Loucy (cell line): ENCODE results near the gene AIFM2.
"Not testable (repeated sequence)": the region's sequence is repeated elsewhere in the genome, so short reads cannot be mapped to it uniquely, and the experiment has no call there.

Experiments
- H2AFZ ChIP-seq: fragments of 200-600 bp; sonication (generic); 2 replicates; pipeline ENCODE4 v1.6.0; 2016; ENCODE audit warnings: antibody characterized with exemption, mild to moderate bottlenecking, low read length, moderate library complexity
- H3F3A ChIP-seq: fragments of 200-600 bp; 2 replicates; pipeline ENCODE4 v1.6.0; 2016; ENCODE audit warnings: antibody characterized with exemption, low read depth, mild to moderate bottlenecking
- H3K27me3 ChIP-seq: fragments of 200-600 bp; sonication (generic); 2 replicates; pipeline ENCODE4 v1.6.1; 2014; ENCODE audit warnings: low read length, mild to moderate bottlenecking; ENCODE audit not compliant: insufficient read depth, poor library complexity, severe bottlenecking
- H3K36me3 ChIP-seq: fragments of 200-600 bp; sonication (generic); 2 replicates; pipeline ENCODE4 v1.6.1; 2016; ENCODE audit warnings: low read length; ENCODE audit not compliant: insufficient read depth
- H3K4me1 ChIP-seq: fragments of 200-600 bp; sonication (generic); 2 replicates; pipeline ENCODE4 v1.5.1; 2014; ENCODE audit warnings: low read length, mild to moderate bottlenecking; ENCODE audit not compliant: insufficient read depth, poor library complexity, severe bottlenecking
- H3K4me2 ChIP-seq: fragments of 200-600 bp; sonication (generic); 2 replicates; pipeline ENCODE4 v1.6.0; 2014; ENCODE audit warnings: antibody characterized with exemption, low read length, low read depth, mild to moderate bottlenecking; ENCODE audit not compliant: poor library complexity, severe bottlenecking
- H3K4me3 ChIP-seq: fragments of 200-600 bp; sonication (generic); 2 replicates; pipeline ENCODE4 v1.5.1; 2014; ENCODE audit warnings: low read length, mild to moderate bottlenecking, mixed read lengths; ENCODE audit not compliant: poor library complexity, severe bottlenecking
- H3K79me2 ChIP-seq: fragments of 200-600 bp; sonication (generic); 2 replicates; pipeline ENCODE4 v1.6.1; 2014; ENCODE audit warnings: low read length; ENCODE audit not compliant: insufficient read depth
- H3K9ac ChIP-seq: fragments of 200-600 bp; sonication (generic); 2 replicates; pipeline ENCODE4 v1.6.0; 2014; ENCODE audit warnings: mild to moderate bottlenecking, low read depth, low read length, moderate library complexity; ENCODE audit not compliant: poor library complexity, severe bottlenecking
- H3K9me2 ChIP-seq: fragments of 200-600 bp; sonication (generic); replicated peaks from 2 replicates; pipeline ENCODE4 v1.6.1; 2016; ENCODE audit warnings: low read depth, low read length, mixed read lengths
- H3K9me3 ChIP-seq: fragments of 200-600 bp; sonication (generic); 2 replicates; pipeline ENCODE4 v1.6.1; 2014; ENCODE audit warnings: mild to moderate bottlenecking, antibody characterized with exemption, low read length, low read depth; ENCODE audit not compliant: insufficient read depth
- H4K20me1 ChIP-seq: fragments of 200-600 bp; sonication (generic); 2 replicates; pipeline ENCODE4 v1.6.0; 2014; ENCODE audit warnings: antibody characterized with exemption, low read length, mild to moderate bottlenecking; ENCODE audit not compliant: insufficient read depth, poor library complexity, severe bottlenecking
- CTCF ChIP-seq: fragments of 200-600 bp; sonication (generic); conservative IDR thresholded peaks from 2 replicates; pipeline ENCODE4 v1.5.1; 2014; ENCODE audit warnings: mild to moderate bottlenecking, antibody characterized with exemption, low read length
- EZH2phosphoT487 ChIP-seq: fragments of 200-600 bp; IDR thresholded peaks from 2 replicates; pipeline ENCODE4 v1.6.1; 2018; ENCODE audit warnings: antibody characterized with exemption, mild to moderate bottlenecking, moderate library complexity, borderline replicate concordance

AIFM2 gene

GRCh38 chr10:70124415-70124814 is 8.2 kb downstream of the AIFM2 start:
- Histone ChIP-seq H3K9me2 (no peaks in the 10 kb centered on the region), H3K9me3 (no peaks in the 10 kb centered on the region), H3K27me3 (no peaks in the 10 kb centered on the region), H2AFZ (no peak overlapping the region), H3F3A (no peaks in the 10 kb centered on the region), H4K20me1 (no peaks in the 10 kb centered on the region), H3K79me2 (no peaks in the 10 kb centered on the region), H3K4me2 (no peak overlapping the region), H3K4me1 (peaks cover 19% of the 10 kb centered on the region), H3K4me3 (no peak overlapping the region), H3K9ac (no peak overlapping the region), H3K36me3 (no peaks in the 10 kb centered on the region)
- TF ChIP-seq EZH2phosphoT487 (no peak), CTCF (no peak)

- Histone ChIP-seq H3K9me2 (no peaks in the 10 kb centered on the region), H3K9ac (no peak overlapping the region), H3K4me1 (peaks cover 19% of the 10 kb centered on the region), H4K20me1 (no peaks in the 10 kb centered on the region), H3K4me2 (no peak overlapping the region), H3F3A (no peaks in the 10 kb centered on the region), H3K27me3 (no peaks in the 10 kb centered on the region), H3K36me3 (no peaks in the 10 kb centered on the region), H2AFZ (no peak overlapping the region), H3K9me3 (no peaks in the 10 kb centered on the region), H3K4me3 (no peak overlapping the region), H3K79me2 (no peaks in the 10 kb centered on the region)
- no peak for TF ChIP-seq CTCF
- no peak for TF ChIP-seq EZH2phosphoT487
Observed at GRCh38 chr10:70123817-70124216, 8.8 kb downstream of the AIFM2 start.

- H3F3A ChIP-seq, H3K9me2 ChIP-seq, H3K4me3 ChIP-seq, H4K20me1 ChIP-seq, H3K36me3 ChIP-seq, H3K4me2 ChIP-seq, H3K27me3 ChIP-seq, H3K9me3 ChIP-seq, H3K79me2 ChIP-seq, H2AFZ ChIP-seq, H3K9ac ChIP-seq: not testable (repeated sequence)
- H3K4me1 ChIP-seq, result peaks cover 19% of the 10 kb centered on the region
Observed at GRCh38 chr10:70123166-70123565, 9.5 kb downstream of the AIFM2 start.

- no peaks in the 10 kb centered on the region for H3K27me3 ChIP-seq
- no peak overlapping the region for H3K9ac ChIP-seq
- no peak overlapping the region for H2AFZ ChIP-seq
- no peak overlapping the region for H3K4me2 ChIP-seq
- no peak overlapping the region for H3K4me3 ChIP-seq
- H4K20me1 ChIP-seq, result no peaks in the 10 kb centered on the region
- peaks cover 19% of the 10 kb centered on the region for H3K4me1 ChIP-seq
- H3K9me3 ChIP-seq, result no peaks in the 10 kb centered on the region
- H3K9me2 ChIP-seq, result no peaks in the 10 kb centered on the region
- H3K36me3 ChIP-seq, result no peaks in the 10 kb centered on the region
- H3F3A ChIP-seq, result no peaks in the 10 kb centered on the region
- H3K79me2 ChIP-seq, result no peaks in the 10 kb centered on the region
- TF ChIP-seq EZH2phosphoT487, result no peak
- no peak for TF ChIP-seq CTCF
Observed at GRCh38 chr10:70122742-70123141, 9.9 kb downstream of the AIFM2 start.
